IPS DF 6.9 (cell line): ENCODE data around the gene CES4A.

Experiments used
- DNase-seq: peaks from one replicate; pipeline ENCODE4 v3.0.0-alpha.2; 2013; ENCODE audit warnings: low read depth, low spot score
- H3K27ac ChIP-seq: one replicate; pipeline ENCODE4 v1.5.1; 2013; ENCODE audit warnings: low read length, control low read depth
- H3K27me3 ChIP-seq: 2 replicates; pipeline ENCODE4 v1.6.1; 2013; ENCODE audit warnings: mild to moderate bottlenecking, low read length; ENCODE audit not compliant: control insufficient read depth, insufficient read depth
- H3K36me3 ChIP-seq: 2 replicates; pipeline ENCODE4 v1.6.1; 2013; ENCODE audit warnings: low read length; ENCODE audit not compliant: control insufficient read depth, insufficient read depth
- H3K4me1 ChIP-seq: 2 replicates; pipeline ENCODE4 v1.6.1; 2013; ENCODE audit warnings: low read length; ENCODE audit not compliant: control insufficient read depth, insufficient read depth
- H3K4me3 ChIP-seq: 2 replicates; pipeline ENCODE4 v1.5.1; 2013; ENCODE audit warnings: mild to moderate bottlenecking, low read length
- H3K9me3 ChIP-seq: 2 replicates; pipeline ENCODE4 v1.6.1; 2013; ENCODE audit warnings: low read length, inconsistent platforms; ENCODE audit not compliant: control insufficient read depth, insufficient read depth
- WGBS: extraction: QIAGEN DNeasy Blood & Tissue Kit; methylation state at CpG from one replicate; pipeline ENCODE4 v1.1.7; 2013; ENCODE audit warnings: mixed read lengths, missing lambda C conversion rate; ENCODE audit not compliant: insufficient read length, insufficient coverage; 5-methylcytosine and 5-hydroxymethylcytosine counted together

The CES4A gene

DNA sequence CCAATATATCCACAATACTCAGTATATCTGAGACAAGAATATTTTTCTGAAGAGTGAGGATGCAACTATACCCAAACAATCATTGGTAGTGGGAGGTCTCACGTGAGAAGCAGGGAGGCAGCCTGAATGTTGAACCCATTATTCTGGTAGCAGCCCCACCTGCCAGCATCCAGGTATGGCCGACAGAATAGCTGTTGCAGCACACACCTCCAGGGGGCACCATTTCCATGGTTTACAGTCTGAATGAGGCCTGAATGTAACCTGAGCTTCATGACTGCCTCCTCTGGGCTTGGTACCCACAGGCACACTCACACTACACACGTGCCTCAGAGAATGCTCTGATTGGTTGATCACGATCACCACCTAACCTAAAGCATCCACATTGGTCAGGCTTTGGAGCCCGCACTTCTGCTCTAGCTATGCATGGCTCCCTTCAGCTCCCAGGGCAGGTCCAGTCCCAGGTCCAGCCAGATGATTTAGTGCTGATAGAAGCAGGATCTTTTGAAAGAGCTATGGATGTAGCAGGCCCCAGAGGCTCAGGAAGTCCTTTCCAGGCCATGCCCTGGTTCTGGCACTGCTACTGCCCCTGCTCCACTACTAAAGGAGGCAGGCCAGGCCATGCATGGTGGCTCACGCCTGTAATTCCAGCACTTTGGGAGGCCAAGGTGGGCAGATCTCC is 29.6 kb downstream of the CES4A start:
- H3K27ac ChIP-seq: no peak overlapping the region
- H3K27me3 ChIP-seq: peaks cover 17% of the 10 kb centered on the region
- WGBS: no CpG with 5 or more reads among the region's 6 CpGs
- no peaks in the 10 kb centered on the region for H3K9me3 ChIP-seq
- peak; percentile 96 for DNase-seq
- H3K4me1 ChIP-seq: no peaks in the 10 kb centered on the region; the same call in 1 of the 2 replicates
- no peak overlapping the region for H3K4me3 ChIP-seq
- H3K36me3 ChIP-seq: no peaks in the 10 kb centered on the region

DNA sequence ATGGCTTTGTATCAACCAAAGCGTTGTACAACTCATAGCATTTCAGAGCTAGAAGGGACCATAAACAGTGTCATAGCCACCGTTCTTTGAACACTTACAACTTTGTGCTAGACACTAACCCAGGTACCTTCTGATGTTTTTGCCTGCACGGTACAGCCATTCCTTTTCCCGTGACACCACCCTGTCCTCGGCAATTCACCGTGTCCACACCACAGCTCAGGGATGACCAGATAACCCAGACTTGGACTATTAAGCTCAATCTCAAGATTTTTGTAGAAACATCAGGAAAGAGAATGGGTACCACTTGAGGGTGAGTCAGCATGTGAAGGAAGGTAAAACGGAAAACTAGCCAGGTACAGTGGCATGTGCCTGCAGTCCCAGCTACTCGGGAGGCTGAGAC is 30.8 kb downstream of the CES4A start:
- no peak for DNase-seq
- peaks cover 11% of the 10 kb centered on the region for H3K27me3 ChIP-seq
- no peak overlapping the region for H3K4me3 ChIP-seq
- H3K36me3 ChIP-seq: no peaks in the 10 kb centered on the region
- no CpG with 5 or more reads among the region's 8 CpGs for WGBS
- H3K9me3 ChIP-seq: no peaks in the 10 kb centered on the region
- H3K4me1 ChIP-seq: no peaks in the 10 kb centered on the region; the same call in 1 of the 2 replicates
- H3K27ac ChIP-seq: no peak overlapping the region

GRCh38 chr16:67021321-67021720 is 32.9 kb downstream of the CES4A start:
- DNase-seq: no peak
- no CpG with 5 or more reads among the region's 3 CpGs for WGBS
- Histone ChIP-seq H3K4me1 (no peaks in the 10 kb centered on the region), H3K4me3 (no peak overlapping the region), H3K27me3 (no peaks in the 10 kb centered on the region), H3K27ac (no peak overlapping the region), H3K9me3 (no peaks in the 10 kb centered on the region), H3K36me3 (no peaks in the 10 kb centered on the region)

DNA sequence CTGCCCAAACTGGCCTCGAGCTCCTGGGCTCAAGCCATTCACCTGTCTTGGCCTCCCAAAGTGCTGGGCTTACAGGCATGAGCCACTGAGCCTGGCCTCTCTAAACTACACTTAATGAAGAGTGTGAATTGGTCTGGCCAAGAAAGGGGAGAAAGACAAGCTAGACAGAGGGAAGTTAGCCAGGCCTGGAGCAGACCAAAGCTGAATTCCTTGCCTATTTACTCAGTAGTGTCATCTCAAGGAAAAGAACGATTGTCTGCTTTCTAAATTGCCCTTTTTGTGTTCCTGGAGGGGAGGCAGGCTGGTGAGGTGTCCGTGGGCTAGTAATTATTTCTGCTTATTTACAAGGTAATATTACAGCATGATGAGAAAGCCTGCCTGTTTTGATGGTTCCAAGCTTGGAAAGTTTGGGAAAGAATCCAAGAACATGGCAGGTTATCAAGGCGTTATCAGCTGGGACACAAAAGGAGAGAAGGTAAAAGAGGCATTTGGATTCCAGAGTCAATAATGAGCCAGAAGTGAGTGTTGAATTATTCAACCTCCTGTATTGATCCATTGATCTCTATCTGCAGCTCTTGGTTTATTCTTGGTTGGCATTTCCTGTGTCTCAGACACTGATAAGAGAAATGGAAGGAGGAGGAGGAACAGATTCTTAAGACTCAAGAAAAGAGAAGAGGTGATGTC is 34.3 kb downstream of the CES4A start:
- DNase-seq: no peak
- no CpG with 5 or more reads among the region's 4 CpGs for WGBS
- no peaks in the 10 kb centered on the region for H3K36me3 ChIP-seq
- H3K27me3 ChIP-seq: no peaks in the 10 kb centered on the region
- no peak overlapping the region for H3K27ac ChIP-seq
- no peaks in the 10 kb centered on the region for H3K9me3 ChIP-seq
- no peak overlapping the region for H3K4me3 ChIP-seq
- H3K4me1 ChIP-seq: no peaks in the 10 kb centered on the region

DNA sequence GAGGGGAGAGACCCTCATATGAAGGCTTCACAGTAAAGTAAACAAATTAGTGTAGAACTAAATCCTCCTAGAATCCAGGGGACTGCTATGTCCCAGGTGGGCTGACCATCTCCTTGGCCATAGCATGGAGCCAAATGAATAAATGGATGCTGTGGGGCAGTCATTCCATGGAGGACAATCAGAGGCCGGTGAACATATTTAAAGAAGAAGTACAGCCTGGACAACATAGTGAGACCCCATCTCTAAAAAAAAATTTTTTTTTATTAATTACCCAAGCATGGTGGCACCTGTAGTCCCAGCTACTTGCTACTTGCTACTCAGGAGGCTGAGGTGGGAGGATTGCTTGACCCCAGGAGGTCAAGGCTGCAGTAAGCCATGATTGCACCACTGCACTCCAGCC is 35.3 kb downstream of the CES4A start:
- no peaks in the 10 kb centered on the region for H3K4me1 ChIP-seq
- no peak overlapping the region for H3K4me3 ChIP-seq
- DNase-seq: no peak
- no peaks in the 10 kb centered on the region for H3K36me3 ChIP-seq
- WGBS: no CpG with 5 or more reads among the region's 1 CpG
- no peak overlapping the region for H3K27ac ChIP-seq
- H3K27me3 ChIP-seq: no peaks in the 10 kb centered on the region
- H3K9me3 ChIP-seq: no peaks in the 10 kb centered on the region

DNA sequence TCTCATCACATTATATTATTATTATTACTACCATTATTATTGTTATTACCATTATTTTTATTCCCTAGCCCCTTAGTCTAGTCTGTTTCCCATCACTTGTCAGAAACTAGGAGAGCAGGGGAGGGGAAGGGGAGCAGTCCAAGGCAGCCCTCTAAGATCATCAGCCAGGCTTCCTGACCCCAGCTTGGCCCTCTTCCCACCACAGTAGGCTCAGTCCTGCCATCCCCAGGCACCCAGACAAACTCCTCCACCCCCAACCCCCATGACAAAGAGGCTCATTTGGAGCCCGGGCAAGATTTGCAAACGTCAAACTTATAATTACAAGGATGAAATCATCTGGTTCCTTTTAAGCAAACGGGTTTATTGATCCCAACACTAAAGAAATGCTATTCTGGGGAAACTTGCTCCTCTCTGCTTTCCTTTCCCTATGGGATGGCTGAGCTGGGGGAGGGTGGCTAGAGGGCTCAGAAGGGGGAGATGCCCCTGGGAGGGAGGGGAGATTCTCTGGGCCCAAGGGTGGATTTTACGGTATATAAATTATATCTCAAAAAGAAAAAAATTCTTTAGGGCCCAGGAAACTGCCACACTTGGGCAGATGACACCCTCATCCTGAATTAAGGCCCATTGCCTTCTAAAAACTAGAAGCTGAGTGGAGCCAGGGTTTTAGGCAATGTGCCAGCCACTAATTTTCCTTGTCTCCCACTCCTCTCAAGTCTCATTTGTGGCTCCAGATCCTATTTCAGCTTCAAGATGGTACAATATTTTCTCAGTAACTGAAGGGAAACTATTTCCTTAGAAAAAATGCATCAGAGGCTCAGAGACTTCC is 36.2 kb downstream of the CES4A start:
- H3K4me1 ChIP-seq: no peaks in the 10 kb centered on the region
- WGBS: no CpG with 5 or more reads among the region's 4 CpGs

DNA sequence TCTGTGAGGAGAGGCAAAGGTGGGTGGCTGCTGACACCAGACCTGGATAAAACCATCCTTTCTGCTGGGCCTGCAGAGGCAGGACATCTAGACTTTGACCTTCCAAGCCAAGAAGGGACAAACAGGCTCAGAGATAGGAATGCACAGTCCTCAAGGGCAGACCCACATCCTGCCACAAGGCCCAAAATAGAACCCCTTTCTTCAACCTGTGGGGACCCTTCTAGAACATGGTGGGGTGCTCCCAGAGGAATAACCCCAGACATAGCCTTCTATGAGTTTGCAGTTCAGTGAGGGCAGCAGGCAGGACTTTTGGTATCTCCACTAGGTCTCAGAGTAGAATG is 36.8 kb downstream of the CES4A start:
- Histone ChIP-seq H3K36me3 (no peaks in the 10 kb centered on the region), H3K9me3 (no peaks in the 10 kb centered on the region), H3K4me1 (no peaks in the 10 kb centered on the region), H3K27ac (no peak overlapping the region), H3K4me3 (no peak overlapping the region), H3K27me3 (no peaks in the 10 kb centered on the region)
- DNase-seq: no peak

More for the DNA sequence above, 36.2 kb downstream of the CES4A start:
- no peaks in the 10 kb centered on the region for H3K36me3 ChIP-seq
- no peak for DNase-seq
- H3K4me3 ChIP-seq: no peak overlapping the region
- no peaks in the 10 kb centered on the region for H3K9me3 ChIP-seq
- H3K27me3 ChIP-seq: no peaks in the 10 kb centered on the region
- H3K27ac ChIP-seq: no peak overlapping the region

- Histone ChIP-seq H3K36me3 (no peaks in the 10 kb centered on the region), H3K9me3 (no peaks in the 10 kb centered on the region), H3K4me1 (no peaks in the 10 kb centered on the region), H3K27ac (no peak overlapping the region), H3K27me3 (no peaks in the 10 kb centered on the region), H3K4me3 (no peak overlapping the region)
- no peak for DNase-seq
- no CpG with 5 or more reads among the region's 4 CpGs for WGBS
Measured at GRCh38 chr16:67026570-67026969, 38.2 kb downstream of the CES4A start.

DNA sequence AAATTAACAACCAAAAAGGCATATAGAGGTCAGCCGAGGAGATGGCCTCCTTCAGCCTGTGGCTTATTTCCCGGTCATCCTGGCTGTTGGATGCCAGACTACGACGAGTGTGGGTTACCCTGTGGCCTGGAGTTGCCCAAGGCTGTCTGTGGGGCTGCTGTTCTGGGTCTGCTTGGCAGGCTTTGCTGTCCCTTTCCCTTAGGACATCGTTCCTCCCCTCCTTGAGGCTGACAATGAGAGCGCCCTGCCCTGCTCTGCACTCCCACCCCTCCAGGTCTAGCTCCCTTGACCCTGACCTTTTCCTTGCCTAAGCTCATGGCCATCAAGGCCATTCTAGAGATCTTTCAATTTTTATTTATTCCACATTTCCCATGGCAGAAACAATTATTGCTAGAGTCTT is 38.7 kb downstream of the CES4A start:
- Histone ChIP-seq H3K27me3 (no peaks in the 10 kb centered on the region), H3K36me3 (no peaks in the 10 kb centered on the region), H3K4me1 (no peaks in the 10 kb centered on the region), H3K27ac (no peak overlapping the region), H3K4me3 (no peak overlapping the region), H3K9me3 (no peaks in the 10 kb centered on the region)
- WGBS: no CpG with 5 or more reads among the region's 6 CpGs
- no peak for DNase-seq

DNA sequence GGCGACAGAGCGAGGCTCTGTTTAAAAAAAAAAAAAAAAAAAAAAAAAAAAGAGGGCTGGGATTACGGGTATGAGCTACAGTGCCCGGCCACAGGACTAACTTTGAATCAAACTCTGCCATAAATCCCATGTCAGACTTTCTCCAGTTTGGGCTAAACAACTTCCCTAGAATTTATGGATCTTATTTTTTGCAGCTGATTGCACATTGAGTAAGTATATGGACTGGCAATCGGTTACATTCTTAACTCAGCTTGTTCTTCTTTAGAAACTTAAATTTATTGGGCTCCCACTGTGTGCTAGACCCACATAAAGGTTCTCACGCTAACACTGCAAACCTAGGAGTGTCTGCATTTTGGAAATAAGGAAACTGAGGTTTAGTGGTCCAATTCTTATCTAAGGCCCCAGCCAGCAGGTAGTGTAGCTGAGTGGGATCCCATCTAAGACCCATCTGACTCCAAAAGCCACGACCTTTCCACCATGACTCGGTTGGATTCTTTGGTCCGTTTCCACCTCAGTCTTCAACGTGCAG is 39.8 kb downstream of the CES4A start:
- no CpG with 5 or more reads among the region's 10 CpGs for WGBS
- H3K9me3 ChIP-seq: no peaks in the 10 kb centered on the region
- H3K4me3 ChIP-seq: peak overlapping the region; percentile 91; the same call in 1 of the 2 replicates
- DNase-seq: no peak
- H3K27me3 ChIP-seq: no peaks in the 10 kb centered on the region
- no peak overlapping the region for H3K27ac ChIP-seq
- no peaks in the 10 kb centered on the region for H3K4me1 ChIP-seq
- no peaks in the 10 kb centered on the region for H3K36me3 ChIP-seq
